ENCODE results near the gene DLL1. TPM values are rescaled to one million over a fixed set of nuclear protein-coding genes. Genes with fewer than 3 reads are reported as not detected.

Gene DLL1
- total RNA-seq, 1 donor from 2014 or later, result 13.0 TPM

DNA sequence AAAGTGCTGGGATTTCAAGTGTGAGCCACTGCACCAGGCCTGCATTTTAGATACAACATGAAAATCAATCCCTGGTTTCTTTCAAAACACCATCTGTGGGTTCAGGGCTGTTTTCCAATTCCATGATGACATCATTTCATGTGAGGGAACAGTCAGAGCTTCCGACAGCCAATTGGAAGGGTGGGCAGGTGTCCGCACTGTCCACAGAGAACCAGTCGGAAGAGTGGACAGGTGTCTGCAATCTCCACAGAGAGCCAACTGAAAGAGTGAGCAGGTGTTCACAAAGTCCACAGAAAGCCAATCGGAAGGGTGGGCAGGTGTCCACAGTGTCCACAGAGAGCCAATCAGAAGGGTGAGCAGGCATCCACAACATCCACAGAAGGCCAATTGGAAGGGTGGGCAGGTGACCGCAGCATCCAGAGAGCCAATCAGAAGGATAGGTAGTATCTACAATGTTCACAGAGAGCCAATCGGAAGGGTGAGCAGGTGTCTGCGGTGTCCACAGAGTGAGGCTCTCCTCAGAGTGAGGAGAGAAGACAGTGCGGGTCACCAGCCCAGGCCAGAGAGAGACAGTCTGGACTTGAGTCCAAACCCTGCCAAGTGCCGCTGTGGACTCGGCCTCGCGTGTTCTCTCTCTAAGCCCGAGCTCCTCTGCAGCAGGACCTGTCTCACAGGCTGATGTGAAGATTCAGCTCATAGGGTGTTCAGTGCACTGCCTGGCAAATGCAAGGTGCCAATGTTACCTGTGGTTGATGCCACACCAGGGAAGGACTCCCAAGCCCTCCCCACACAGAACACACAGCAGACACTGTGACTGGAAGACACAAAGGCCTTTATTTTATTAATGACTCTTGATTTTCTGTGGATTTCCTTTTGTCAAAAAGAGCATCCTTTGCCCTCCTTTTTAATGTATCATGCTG, 57.3 kb downstream of the DLL1 start:
- DNase-seq (ENCODE audit: low spot score), result no peak

Other genes with a start within 250 kb of the DLL1 start
- 38.9 TPM for gene FAM120B, start 15.7 kb upstream of the DLL1 start, total RNA-seq

Data from mucosa of gallbladder (tissue), 1 donor.